ENCODE results near the gene PKD2L2. TPM values are rescaled to one million over a fixed set of nuclear protein-coding genes. Genes with fewer than 3 reads are reported as not detected.

PKD2L2 gene
- polyA plus RNA-seq, 1 donor from 2014 or later, result not detected

GRCh38 chr5:137843676-137844299, 45.5 kb upstream of the PKD2L2 start:
- Histone ChIP-seq H3K27ac (ENCODE audit: low read length) (no peak overlapping the region), H3K27me3 (ENCODE audit: insufficient read depth, low read depth, low read length) (no peaks in the 10 kb centered on the region), H3K9me3 (ENCODE audit: low read length) (no peaks in the 10 kb centered on the region), H2AFZ (ENCODE audit: low read depth, low read length) (no peak overlapping the region), H3K79me2 (replicated peaks; ENCODE audit: insufficient read depth, low read length) (no peaks in the 10 kb centered on the region), H3K9me2 (ENCODE audit: insufficient read depth, low read length) (no peaks in the 10 kb centered on the region), H4K20me1 (ENCODE audit: insufficient read depth) (no peaks in the 10 kb centered on the region), H3K4me2 (ENCODE audit: low read length) (no peak overlapping the region), H3K36me3 (ENCODE audit: insufficient read depth, low read length) (no peaks in the 10 kb centered on the region), H3K4me3 (ENCODE audit: low read length) (no peak overlapping the region), H3K9ac (ENCODE audit: low read length) (no peak overlapping the region), H3F3A (ENCODE audit: insufficient read depth, low read length, poor library complexity, severe bottlenecking) (no peaks in the 10 kb centered on the region)
- TF ChIP-seq SMC3 (conservative IDR thresholded peaks at IDR 0.05; ENCODE audit: poor library complexity) (no peak), RAD21 (conservative IDR thresholded peaks at IDR 0.05) (no peak), EP300 (conservative IDR thresholded peaks at IDR 0.05; ENCODE audit: poor library complexity, severe bottlenecking) (no peak), EZH2 (IDR thresholded peaks at IDR 0.05; ENCODE audit: borderline replicate concordance, insufficient read depth, low read length, poor library complexity, severe bottlenecking) (no peak), REST (IDR thresholded peaks at IDR 0.05; ENCODE audit: borderline replicate concordance) (no peak), CTCF (IDR thresholded peaks at IDR 0.05; ENCODE audit: poor library complexity, severe bottlenecking) (no peak), TAF1 (IDR thresholded peaks at IDR 0.05; ENCODE audit: low read depth) (no peak), MXI1 (conservative IDR thresholded peaks at IDR 0.05; ENCODE audit: poor library complexity, severe bottlenecking) (no peak), POLR2AphosphoS5 (IDR thresholded peaks at IDR 0.05) (no peak)

GRCh38 chr5:137845472-137845871, 43.8 kb upstream of the PKD2L2 start:
- no peak overlapping the region for H2AFZ ChIP-seq (ENCODE audit: low read depth, low read length)

More at GRCh38 chr5:137845472-137845871, 43.8 kb upstream of the PKD2L2 start:
- Histone ChIP-seq H4K20me1 (ENCODE audit: insufficient read depth) (no peaks in the 10 kb centered on the region), H3K36me3 (ENCODE audit: insufficient read depth, low read length) (no peaks in the 10 kb centered on the region), H3K4me2 (ENCODE audit: low read length) (no peak overlapping the region), H3K9me2 (ENCODE audit: insufficient read depth, low read length) (no peaks in the 10 kb centered on the region), H3K9me3 (ENCODE audit: low read length) (no peaks in the 10 kb centered on the region), H3K4me3 (ENCODE audit: low read length) (no peak overlapping the region), H3K9ac (ENCODE audit: low read length) (no peak overlapping the region), H3K79me2 (replicated peaks; ENCODE audit: insufficient read depth, low read length) (no peaks in the 10 kb centered on the region), H3K27me3 (ENCODE audit: insufficient read depth, low read depth, low read length) (no peaks in the 10 kb centered on the region), H3K27ac (ENCODE audit: low read length) (no peak overlapping the region), H3F3A (ENCODE audit: insufficient read depth, low read length, poor library complexity, severe bottlenecking) (no peaks in the 10 kb centered on the region)
- TF ChIP-seq EZH2 (IDR thresholded peaks at IDR 0.05; ENCODE audit: borderline replicate concordance, insufficient read depth, low read length, poor library complexity, severe bottlenecking) (no peak), RAD21 (conservative IDR thresholded peaks at IDR 0.05) (no peak), CTCF (IDR thresholded peaks at IDR 0.05; ENCODE audit: poor library complexity, severe bottlenecking) (no peak), POLR2AphosphoS5 (IDR thresholded peaks at IDR 0.05) (no peak), REST (IDR thresholded peaks at IDR 0.05; ENCODE audit: borderline replicate concordance) (no peak), SMC3 (conservative IDR thresholded peaks at IDR 0.05; ENCODE audit: poor library complexity) (no peak), EP300 (conservative IDR thresholded peaks at IDR 0.05; ENCODE audit: poor library complexity, severe bottlenecking) (no peak), TAF1 (IDR thresholded peaks at IDR 0.05; ENCODE audit: low read depth) (no peak), MXI1 (conservative IDR thresholded peaks at IDR 0.05; ENCODE audit: poor library complexity, severe bottlenecking) (no peak)

All from neural cell (in vitro differentiated cells).